ENCODE results near the gene RAB11FIP3.
"Not testable (repeated sequence)": the region's sequence is repeated elsewhere in the genome, so short reads cannot be mapped to it uniquely, and the experiment has no call there.

Gene RAB11FIP3

DNA sequence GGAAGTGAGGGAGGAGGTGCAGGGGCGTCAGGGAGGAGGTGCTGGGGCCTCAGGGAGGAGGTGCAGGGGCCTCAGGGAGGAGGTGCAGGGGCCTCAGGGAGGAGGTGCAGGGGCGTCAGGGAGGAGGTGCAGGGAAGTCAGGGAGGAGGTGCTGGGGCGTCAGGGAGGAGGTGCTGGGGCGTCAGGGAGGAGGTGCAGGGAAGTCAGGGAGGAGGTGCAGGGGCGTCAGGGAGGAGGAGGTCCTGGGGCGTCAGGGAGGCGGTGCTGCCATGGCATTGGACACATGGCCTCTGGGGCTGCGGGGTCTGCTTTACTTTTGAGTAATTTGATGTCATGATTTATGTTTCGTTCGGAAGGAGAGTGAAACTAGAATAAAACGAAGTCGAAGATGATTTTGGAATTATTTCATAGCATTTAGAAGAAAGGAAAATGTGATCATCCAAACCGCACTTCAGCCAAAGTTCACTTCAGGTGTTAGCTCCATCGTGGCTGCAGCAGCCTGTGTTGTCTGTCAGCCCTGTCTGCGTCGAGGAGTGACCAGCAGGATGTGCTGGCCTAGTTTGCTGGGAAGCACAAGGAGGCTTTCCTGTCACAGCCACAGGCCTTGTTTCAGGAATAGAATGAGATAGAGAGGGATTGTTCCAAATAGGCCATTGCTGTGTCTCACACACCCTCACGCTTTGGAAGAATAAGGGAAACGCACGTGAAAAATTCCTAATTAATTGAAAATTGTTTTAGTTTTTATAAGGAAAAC lies 42.8 kb downstream of the RAB11FIP3 start:
- DNase-seq: no peak

DNA sequence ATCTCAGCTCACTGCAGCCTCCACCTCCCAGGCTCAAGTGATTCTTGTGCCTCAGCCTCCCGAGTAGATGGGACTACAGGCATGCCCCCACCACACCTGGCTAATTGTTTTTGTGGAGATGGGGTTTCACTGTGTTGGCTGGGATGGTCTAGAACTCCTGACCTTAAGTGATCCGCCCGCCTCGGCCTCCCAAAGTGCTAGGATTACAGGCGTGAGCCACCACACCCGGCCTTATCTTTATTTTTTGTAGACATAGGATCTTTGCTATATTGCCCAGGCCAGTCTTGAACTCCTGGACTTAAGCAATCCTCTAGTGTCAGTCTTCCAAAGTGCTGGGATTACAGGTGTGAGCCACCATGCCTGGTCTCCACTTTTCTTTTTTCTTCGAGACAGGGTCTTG lies 44.0 kb downstream of the RAB11FIP3 start:
- not testable (repeated sequence) for DNase-seq

DNA sequence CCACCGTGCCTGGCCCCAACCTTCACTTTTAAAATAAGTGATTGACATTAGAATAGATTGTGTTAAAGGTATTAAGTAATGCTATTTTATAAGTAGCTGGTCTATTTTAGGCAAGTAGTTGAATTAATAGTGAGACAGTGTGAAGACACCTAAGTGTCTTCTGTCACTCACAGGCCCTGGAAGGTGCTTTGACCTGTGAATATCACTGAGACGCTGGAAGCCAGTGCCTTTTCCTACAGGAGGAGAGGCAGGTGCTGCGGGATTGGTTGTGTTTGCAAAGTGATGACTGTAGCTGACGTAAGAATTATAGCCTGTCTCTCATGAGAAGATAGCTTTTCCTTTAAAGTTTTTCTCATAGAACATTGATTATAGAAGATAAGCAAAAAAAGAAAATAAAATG lies 45.0 kb downstream of the RAB11FIP3 start:
- no peak for DNase-seq

DNA sequence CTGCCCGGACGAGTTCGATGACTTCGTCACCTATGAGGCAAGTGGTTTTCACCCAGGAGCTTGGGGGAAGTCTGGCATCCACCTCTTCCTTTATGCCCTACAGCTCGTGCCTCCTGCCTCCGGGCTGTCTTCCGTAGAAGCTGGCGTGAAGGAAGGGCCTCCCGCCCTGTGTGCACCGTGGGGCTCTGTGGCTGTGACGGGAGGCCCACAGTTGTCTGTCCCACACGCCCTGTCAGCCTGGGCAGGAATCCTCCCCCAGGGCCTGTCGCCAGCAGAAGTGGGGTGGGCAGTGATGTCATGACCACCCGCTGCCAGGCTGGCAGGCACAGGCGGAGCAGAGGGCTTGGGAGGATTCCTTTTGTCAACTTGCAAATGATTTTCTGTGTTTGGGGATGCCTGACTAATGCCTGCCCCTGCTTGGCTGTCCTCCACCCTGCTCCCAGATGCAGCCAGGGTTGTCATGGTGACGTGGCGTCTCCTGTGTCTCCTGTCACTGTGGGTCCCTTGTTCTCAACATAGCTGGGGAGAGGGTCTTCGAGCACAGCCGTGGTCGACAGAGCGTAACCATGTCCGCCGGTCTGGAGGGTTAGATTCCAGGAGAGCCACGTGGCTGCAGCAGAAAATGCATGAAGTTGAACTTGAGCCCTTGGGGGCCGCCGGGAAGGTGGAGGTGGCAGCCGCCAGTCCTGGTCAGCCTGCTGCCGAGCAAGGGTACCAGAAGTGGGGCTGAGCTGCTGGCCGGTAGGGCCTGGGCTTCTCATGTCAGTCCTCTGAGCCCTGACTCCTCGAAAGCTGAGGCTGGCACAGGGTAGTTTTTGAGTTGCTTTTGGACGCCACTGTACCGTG lies 46.1 kb downstream of the RAB11FIP3 start:
- no peak for DNase-seq

DNA sequence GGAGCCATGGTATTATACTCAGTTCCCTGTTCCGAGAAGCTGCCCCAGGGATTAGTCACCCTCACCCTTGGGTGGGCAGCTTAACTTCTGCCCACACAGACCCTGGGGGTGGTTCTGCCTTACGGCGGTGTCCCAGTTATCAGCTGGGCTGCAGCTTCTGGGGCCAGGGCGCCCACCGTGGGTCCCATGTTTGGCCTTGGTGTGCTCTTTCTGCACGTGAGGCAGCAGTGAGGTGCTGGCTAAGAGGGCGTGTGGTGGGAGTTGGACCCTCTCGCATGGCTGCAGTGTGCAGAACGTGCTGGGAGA lies 46.7 kb downstream of the RAB11FIP3 start:
- DNase-seq: no peak

DNA sequence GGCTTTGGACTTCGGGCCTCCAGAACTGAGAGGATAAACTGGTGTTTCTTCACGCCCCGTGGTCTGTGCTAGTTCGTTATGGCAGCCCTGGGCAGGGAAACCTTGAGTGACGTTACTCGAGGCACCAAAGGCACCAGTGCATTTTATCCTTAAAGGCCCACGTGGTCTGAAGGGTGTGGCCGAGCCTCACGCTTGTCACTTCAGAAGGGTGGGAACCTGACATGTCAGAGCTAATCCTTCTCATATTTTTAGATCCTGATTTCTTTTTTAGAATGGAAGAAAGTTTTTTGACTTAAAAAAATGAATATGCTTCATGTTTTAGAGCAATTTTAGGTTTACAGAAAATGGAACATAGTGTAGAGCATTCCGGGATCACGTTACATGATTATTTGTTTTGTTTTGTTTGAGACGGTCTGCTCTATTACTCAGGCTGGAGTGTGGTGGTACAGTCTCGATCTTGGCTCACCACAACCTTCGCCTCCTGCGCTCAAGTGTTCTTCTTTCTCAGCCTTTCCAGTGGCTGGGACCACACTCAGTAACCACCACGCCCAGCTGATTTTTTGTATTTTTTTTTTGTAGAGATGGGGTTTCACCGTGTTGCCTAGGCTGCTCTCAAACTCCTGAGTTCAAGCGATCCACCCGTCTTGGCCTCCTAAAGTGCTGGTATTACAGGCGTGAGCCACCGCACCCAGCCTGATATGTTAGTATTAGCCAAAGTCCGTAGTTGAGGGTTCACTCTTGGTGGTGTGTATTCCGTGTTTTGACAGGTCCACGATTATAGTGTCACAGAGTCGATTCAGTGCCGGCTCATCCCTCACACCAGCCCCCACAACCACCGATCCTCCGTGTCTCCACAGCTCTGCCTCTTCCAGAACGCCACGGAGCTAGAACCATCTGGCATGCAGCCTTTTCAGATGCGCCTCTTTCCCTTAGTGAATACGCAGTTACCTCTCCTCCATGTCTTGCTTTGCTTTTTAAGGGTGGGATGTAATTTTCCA lies 47.9 kb downstream of the RAB11FIP3 start:
- DNase-seq: no peak

DNA sequence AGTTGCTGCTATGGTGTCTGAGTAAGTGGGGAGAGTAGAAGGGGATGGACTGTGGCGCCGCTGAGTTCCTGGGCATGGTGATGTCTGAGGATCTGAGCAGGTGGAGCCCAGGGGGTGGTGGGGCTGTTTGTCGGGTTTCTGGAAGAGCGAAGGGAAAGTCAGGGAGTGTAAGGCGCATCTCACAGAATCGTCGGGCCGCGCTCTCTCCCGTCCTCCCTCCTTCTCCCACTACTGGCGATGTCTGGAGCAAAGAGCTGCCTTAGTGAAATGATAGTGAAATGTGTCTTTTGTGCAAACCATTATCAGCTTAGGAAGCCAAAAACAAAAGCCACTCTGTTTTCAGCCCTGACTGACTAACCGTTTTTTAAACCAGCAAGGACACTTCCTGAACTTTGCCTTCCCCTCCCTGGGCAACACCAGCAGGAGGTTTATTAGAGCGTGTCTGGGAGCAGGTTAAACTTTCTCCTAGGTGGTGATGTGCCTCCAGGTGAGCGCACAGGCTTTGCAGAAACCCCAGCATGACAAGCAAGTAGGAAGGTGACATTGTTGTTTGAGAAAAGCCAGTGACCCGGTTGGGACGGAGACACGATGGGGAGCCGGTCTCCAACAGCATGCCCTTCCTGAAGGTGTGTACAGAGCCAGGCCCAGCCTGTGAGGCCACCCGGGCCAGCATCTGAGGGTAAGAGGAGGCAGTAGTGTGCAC lies 49.1 kb downstream of the RAB11FIP3 start:
- DNase-seq: no peak

DNA sequence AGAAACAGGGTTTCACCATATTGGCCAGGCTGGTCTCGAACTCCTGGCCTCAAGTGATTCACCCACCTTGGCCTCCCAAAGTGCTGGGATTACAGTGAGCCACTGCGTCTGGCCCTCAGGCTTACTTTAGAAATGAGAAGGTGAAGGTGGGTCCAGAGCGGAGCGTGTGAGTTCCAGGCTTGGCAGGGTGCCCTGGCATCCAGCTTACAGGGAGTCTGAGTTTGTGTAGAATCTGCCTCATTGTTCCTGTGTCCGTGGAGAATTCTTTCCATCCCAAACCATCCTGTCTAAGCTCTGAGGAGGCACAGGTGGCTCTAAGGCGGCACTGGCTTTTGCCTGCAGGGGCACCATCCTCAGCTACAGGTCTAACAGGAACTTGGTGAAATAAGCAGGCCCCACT lies 50.6 kb downstream of the RAB11FIP3 start:
- no peak for DNase-seq

DNA sequence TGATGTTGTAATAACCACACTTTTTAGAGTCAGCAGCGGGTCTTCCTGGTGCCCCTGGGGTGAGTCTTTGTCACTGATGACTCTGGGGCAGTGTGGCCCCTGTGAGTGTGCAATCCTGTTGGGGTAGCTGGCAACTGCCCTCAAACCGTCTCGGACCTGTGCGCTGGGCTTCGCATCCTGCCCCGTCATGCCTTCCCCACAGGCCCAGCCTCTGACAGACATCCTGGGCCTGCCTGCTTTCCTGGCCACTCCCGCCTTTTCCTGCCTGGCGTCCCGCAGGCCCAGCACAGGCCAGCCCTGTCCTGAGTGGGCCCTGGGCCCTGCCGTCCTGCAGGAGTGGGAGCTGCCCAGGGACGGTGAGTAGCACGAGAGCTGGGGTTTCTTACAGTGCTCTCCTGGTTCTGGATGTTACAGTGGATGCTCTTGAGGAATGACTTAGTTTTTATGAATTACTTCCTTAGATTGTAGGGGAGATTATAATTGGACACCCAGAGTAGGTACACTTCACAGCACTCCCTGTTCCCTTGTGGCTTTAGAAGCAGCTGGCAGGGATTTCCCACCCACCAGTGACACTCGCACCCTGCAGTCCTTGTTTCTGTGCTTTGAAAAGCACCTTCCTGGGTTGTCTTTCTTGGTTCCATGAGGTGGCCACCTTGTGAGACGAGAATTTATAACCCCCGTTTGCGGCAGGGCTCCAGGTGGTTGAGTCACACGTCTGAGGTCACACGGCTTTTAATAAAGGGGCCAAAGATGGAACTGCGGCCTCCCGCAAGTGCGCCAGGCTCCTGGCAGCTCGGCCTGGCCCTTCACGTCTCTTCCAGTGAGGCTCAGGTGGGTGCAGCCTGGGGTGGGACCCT lies 52.1 kb downstream of the RAB11FIP3 start:
- no peak for DNase-seq

DNA sequence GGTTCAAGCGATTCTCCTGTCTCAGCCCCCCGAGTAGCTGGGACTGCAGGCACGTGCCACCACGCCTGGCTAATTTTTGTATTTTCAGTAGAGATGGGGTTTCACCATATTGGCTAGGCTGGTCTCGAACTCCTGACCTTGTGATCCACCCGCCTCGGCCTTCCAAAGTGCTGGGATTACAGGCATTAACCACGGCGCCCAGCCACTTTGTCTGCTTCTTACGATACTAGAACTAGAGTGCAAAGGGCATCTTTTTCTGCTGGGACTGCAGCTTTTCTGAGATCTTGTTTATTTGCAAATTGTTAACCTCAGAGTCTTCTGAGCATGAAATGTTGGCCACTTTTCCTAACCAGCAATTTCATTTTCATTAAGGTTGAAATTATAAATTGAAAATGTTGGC lies 52.8 kb downstream of the RAB11FIP3 start:
- DNase-seq: not testable (repeated sequence)

DNA sequence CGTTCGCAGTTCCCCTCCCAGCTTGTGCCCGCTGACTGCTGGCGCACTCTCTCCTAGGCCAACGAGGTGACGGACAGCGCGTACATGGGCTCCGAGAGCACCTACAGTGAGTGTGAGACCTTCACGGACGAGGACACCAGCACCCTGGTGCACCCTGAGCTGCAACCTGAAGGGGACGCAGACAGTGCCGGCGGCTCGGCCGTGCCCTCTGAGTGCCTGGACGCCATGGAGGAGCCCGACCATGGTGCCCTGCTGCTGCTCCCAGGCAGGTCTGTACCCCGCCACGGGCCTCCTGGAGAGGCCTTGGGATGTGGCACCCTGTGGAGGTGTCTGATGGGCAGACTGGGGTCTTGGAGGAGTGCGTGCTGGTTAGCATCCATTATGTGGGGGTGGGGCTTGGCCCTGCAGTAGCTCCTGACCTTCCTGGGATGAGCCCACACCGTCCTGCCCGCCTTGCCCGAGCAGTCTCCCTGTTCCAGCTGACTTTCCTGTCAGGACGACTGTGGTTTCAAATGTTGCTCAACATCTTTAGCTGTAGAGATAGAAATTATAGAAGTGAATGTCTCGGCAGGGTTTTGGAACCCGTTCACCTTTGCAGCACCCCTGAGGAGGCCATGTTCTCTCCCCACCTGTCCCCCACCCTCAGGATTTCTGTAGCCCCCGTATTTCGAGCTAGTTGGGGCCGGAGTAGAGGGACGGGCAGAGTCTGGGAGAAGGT lies 57.2 kb downstream of the RAB11FIP3 start:
- DNase-seq: no peak

DNA sequence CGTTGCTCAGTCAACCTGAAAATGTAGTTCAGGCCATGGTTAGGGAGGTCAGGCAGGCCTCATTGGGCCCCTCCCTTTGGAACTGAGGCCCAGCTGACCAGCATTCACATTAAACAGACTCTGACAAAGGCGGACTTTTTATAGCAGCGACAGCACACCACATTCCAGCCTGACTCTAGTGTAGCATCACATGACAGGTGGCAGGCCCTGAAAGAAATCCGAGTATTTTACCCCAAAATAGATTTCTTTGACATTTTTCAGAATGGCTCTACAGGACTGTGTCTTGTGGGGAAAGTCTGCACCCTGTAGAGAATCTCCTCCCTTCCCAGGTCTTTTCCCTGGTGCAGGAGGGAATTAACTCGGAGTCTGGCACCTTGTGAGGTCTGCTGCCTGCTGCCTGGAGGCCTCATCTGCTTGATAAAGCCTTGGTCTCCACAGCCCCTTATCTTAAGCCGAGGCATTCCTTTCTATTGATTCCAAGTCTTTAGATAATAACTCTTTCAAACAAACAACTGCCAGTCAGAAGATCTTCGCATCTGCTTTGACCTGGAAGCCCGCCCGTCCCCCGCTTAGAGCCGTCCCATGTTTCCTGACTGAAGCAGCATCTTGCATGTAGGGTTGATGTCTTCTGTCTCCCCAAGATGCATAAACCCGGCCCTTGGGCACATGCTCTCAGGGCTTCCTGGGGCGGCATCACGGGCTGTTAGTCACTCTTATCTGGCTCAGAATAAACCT lies 58.1 kb downstream of the RAB11FIP3 start:
- no peak for DNase-seq

DNA sequence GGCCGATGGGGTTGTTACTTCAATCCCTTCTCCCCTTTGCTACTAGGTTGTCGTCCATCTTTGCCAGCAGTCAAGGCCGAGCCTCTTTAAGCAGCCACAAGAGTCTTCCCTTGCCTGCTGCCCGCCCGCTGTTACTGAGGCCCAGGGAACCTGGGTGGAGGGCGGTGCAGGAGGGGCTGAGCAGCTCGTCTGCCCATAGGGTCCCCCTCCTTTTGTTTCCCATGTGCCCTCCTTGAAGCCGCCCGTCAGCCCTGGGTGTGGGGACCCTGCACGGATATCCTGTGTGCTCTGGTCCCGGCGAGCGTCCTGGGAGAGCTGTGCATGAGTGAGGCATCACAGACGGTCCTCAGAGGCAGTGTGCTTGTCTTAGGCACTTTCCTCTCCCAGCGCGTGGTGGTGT lies 64.2 kb downstream of the RAB11FIP3 start:
- DNase-seq: no peak

DNA sequence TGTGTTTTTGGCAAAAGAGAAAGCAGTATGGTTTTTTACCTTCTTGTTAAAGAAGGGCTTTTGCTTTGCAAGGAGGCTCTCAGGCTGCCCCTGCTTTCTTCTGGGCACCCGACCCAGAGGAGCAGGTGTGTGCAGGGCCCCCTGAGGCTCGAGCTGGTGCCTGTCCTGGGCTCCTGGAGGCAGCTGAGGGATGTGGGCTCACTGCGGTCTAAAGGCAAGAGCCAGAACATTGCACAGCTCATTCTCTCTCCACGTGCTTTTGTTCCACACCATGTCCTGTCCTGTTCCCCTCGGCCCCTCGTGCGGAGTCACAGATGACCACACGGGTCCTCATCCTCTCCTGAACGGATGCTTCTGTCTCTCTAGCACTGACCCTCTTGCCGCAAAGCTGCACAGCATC lies 65.3 kb downstream of the RAB11FIP3 start:
- DNase-seq: no peak

DNA sequence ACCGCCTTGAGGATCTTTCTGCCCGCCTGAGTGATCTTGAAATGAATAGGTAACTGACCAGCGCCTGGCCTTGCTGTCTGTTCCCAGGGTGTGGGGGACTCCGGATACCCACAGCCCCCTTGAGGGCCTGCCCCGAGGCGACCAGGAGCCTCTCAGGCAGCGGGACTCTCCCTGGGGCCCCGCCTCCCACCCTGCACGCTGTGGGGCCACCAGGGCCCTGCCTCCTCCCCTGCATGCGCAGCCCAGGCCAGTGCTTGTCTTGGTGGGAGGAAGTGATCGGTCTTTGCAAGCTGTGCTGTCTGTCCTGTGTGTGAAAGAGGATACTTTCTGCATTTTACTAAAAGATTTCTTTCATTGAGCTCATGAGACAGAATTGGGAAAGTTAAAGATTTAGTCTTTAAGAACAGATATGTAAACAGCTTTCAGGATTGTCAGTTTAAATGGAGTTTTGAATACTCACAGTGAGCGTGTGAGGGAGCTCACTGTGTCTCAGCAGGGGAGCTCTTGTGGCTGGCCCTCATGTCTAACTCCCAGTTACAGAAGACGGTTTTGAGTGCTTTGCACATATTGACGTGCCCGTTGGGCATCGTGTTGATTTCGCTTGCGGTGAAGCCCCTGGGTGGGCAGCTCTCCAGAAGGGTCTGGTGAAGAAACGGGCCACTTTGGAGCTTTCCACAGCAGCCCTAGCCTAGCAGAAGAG lies 65.9 kb downstream of the RAB11FIP3 start:
- DNase-seq: no peak

DNA sequence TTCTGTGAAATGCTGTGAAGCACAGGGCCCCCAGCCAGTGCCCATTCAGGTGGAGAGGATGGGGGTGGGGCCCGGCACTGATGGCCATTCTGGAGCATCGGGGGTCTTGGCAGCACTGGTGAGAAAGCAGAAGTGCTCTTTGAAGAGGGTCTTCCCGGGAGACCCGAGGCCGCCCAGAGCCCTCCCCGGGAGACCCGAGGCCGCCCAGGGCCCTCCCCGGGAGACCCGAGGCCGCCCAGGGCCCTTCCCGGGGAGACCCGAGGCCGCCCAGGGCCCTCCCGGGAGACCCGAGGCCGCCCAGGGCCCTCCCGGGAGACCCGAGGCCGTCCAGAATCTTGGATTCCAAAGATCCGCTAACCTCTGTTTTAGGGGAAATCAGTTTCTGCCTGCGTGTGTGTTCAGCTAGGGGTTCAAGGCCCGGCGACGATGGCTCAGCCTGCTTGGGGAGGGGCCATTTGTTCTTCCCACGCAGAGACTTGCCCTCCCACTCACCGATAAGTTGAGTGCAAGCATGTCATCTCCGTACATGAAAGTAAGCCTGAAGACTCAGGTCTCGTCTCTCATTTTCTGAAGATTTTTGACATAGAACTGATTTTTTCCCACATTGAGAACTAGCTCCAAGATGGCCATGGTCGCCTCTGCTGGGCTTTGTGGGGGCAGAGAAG lies 66.9 kb downstream of the RAB11FIP3 start:
- DNase-seq: no peak

DNA sequence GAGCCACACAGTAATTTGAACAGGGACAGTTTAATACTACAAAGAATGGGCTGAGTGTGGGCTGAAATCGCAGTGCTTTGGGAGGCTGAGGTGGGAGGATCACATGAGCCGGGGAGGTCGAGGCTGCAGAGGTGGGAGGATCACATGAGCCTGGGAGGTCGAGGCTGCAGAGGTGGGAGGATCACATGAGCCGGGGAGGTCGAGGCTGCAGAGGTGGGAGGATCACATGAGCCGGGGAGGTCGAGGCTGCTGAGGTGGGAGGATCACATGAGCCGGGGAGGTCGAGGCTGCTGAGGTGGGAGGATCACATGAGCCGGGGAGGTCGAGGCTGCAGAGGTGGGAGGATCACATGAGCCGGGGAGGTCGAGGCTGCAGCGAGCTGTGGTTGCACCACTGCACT lies 69.2 kb downstream of the RAB11FIP3 start:
- not testable (repeated sequence) for DNase-seq

DNA sequence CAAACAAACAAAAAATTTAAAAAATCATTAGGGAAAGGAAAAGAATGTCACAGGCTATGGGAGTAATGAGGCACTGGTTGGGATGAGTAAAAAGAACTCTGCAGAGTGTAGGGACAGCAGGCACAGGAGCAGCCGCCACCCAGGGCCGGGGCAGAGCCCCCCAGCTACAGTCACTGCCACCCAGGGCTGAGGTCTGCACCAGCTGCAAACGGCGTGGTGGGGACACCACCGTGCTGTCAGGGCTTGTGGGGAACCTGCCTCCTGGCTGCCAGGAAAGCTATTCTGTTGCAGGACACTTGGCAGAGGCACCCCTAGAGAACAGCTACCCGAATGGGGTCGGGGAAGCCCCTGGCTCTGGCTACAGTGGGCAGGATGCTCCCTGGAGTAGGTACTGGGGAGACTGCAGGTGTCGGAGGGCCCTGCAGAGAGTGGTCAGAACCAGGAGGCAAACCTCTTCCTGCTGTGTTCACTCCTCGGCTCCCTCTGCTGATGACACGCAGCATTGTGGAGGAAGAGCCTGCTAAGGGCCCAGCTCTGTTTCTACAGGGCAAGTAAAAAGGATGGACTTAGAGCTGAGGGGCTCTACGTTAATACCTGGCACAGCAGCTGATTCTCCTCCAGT lies 69.8 kb downstream of the RAB11FIP3 start:
- peak; percentile 17 for DNase-seq

Measured in CD4-positive, alpha-beta T cell treated with Interleukin-10 for 1 hour (primary cell).